CD4-positive, alpha-beta T cell treated with Interleukin-6 at 100 ng/mL for 8 hours (primary cell): Measurements from ENCODE around the gene VSIR.
A peak's percentile ranks its signal among the peaks of the same experiment; 100 is the strongest.

ENCODE experiments used
- DNase-seq: peaks from one replicate; pipeline ENCODE4 v3.0.0-alpha.2; 2020; ENCODE audit warnings: mixed read lengths, low spot score

The VSIR gene

DNA sequence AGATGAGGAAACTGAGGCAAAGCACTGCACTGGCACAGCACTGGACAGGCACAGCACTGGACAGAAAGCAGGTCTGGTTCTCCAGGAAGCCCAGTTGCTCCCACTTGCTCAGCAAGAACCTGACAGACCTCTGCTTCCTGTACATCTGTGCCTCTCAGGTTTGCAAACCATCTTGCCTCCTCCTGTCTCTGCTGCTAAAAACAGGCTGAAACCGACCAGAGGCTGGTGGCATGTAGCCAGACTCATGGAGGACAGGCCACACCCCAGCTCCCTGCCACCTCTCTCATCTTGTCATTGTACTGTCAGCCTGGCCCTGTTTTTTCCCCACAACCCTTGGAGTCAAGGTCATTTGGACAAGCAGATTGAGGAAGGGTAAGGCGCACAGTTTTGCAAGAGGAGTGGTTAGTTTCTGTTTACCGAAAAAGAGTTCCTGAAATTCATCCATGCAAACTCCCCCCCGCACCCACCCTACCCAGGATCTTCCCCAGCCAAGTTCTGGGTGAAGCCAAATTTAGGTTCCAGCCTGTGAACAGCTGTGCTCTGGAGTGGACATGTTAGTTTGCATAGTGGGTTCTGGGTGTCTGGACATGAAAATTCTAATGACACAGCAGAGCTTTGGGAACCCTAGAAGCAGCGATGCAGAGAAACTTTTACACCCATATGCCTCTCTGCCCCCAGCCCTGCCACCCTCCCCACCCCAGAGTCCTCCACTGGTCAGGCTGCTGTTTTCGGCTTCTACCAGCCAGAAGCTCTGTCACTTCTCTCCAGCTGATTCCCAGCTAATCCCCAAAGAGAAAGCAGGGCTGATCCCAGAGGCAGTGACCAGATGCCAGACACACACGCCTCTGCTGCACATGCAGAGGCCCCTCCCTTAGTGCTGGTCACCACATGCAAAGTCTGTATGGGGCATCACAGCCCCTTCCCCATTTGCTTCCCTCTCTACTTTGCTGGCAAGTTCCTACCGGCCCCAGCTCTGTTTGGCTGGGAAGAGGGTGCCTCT is 45.3 kb downstream of the VSIR start:
- DNase-seq = peak; percentile 83

DNA sequence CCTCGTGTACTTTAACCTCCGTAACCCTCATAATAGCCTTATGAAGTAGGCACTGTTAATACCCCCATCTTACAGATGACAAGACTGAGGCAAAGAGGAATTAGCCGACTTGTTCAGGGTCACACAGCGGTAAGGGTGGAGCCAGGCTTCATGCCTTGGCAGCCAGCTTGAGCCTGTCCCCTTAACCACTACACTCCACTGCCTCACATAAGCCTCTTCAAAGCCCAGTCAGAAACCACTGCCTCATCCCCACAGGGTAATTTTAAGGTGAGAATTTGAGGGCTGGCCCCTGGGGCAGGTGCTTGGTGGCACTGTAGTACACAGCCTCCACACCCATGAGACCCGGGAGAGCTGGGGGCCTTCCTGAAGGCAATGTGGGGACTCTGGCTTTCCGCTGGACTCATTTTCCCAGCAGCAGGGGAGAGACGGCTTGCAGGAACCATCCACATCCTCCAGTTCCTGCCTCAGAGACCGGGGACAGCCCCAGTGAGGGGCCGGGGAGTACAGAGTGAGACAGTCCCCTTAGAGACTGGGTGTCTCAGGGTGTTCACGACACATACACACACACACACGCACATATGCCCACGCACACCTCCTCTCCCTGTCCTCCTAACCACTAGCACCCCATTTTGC is 46.1 kb downstream of the VSIR start:
- peak; percentile 58 for DNase-seq

DNA sequence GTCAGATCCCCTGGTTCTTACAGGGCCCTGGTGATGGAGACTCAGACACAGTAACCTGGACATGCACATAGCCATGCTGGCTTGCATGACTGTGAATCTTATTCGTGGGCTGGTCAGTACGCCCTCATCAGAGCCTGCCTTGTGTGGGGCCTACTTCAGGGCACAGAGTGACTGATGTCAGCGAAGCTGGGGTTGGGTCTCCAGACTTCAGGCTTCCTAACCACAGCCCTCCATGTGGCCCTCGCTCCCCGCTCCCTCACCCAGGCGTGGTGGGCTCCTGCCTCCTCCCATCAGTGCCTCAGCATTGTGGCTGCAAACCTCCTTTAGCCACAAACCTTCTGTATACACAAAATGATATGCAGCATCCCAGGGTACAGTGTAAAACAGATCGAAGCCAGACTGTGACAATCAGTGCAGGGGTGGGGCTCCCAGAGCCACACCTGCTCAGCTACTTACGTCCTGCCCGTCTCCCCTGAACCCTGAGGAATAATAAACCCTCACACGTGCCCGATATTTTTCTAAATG is 46.7 kb downstream of the VSIR start:
- peak; percentile 55 for DNase-seq

DNA sequence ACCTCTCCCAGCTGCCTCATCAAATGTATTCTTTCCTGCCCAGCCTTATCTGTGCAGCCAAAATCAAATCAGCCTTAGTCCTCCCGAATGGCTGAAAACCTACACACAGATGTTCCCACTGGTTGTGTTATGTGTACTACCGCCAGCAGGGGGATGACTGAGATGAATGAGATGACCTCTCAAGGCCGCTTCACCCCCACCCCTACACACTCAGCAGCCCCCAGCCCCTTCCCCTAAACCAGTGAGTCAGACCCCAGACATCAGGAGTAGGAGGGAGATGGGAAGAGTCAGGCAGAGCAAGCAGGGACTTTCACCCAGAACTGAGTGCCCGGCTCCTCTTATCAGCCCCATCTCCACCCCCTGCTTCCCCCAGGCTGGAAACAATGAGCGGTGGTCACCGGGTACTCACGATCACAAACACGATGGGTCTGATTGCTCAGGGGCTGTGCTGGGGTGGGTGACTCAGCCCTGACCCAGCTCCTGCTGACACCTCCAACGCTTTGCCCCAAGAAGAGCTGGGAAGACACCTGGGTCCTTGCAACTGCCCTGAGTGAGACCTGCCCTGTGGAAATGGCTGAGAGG is 47.2 kb downstream of the VSIR start:
- DNase-seq = peak; percentile 57

DNA sequence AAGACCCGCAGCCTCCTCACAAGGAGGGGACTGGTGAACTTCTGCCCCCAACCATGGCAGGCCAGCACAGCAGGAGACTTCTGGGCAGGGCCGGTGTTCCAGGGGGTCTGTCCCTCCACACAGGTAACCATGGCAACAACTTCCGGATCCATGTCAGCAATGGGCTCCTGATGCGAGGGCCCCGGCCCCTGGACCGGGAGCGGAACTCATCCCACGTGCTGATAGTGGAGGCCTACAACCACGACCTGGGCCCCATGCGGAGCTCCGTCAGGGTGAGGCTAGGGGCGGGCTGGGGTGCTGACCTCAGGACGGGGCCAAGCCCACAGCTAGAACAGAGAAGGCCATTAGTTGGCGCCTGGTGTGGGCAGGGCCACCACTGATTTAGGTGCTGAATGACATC is 48.1 kb downstream of the VSIR start:
- no peak for DNase-seq

DNA sequence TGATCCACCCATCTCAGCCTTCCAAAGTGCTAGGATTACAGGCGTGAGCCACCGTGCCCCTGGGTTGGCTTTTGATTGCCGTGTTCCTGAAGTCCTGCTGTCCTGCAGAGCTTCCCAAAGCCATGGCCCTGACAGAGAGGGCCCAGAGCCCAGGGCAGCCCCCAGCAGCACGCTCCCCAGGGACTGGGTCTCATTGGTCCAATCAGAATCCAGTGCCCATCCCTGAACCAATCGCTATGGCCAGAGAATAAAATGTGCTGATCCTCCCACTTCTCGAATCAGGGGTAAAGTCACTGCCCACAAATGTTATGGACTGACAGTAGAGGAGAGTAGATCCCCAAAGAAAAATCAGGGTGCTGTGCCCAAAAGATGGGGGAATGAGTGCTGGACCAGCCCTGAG is 48.8 kb downstream of the VSIR start:
- DNase-seq = no peak

DNA sequence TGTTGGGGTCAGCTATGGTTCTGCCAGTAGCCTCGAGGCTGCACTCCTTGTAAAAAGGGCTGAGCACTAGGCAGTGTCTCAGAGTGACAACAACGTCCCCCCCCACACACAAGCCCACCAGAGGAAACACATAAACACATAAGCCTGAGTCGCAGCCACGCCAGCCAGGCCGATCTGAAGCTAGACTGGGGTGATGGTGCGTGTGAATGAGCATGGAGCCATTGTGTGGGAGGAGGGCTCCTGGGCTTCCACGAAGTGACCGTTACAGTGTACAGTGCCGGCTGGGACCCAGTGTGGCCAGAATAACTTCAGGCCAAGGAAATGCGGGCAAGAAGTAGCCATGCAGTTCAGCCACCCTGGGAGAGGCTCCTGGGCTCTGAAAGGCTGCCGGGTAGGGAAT is 50.0 kb downstream of the VSIR start:
- no peak for DNase-seq

DNA sequence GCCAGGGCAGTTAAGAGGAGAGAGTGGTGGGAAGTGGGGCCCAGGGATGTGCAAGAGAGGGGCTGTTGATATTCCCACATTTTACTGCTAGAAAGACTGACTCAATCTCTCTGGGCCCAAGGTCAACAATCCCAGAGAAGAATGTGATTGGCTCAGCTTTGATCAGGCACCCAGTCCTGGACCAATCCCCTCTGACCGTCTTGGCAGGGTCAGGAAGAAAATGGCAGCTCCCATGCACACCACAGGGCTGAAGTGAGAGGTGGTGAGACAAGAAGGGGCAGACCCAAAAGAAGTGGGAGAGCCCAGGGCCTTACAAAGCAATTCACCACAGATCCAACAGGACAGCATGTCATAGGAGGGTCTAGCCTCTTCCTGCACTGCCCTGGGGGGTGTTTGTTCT is 50.5 kb downstream of the VSIR start:
- no peak for DNase-seq

DNA sequence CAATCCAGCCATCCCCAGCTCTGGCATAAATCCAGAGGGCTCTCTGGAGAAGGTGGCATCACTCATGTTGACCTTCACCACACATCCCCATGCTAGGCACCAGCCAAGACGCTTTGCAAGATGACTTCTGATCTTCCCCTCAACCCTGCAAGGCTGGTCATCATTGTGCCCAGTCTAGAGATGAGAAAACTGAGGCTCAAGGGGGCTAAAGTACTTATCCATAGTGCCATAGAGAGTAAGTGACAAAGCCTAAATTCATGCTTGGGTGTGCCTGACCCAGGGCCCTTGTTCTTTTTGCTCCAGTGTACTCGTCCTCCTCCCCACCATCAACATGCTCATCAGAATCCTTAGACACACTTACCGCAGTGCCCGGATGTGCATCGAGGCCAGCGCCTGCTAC is 52.0 kb downstream of the VSIR start:
- DNase-seq = no peak

DNA sequence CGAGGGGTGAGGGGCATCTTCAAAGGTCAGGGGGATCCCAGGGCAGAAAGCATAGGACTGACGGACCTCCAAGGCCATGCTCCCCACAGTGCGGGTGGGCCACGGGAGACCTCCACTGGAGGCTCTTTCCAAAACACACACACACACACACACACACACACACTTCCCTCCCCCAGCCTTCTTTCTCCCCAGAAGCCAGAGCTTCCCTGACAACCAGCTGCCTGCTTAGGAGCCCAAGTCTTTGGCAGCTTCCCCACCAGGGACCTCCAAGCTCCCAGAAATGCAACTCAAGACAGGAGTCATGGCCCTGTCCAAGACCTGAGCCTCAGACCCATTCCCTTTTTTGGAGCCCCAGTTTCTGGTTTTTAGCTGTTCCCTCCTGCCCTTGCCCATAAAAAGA is 53.0 kb downstream of the VSIR start:
- no peak for DNase-seq

DNA sequence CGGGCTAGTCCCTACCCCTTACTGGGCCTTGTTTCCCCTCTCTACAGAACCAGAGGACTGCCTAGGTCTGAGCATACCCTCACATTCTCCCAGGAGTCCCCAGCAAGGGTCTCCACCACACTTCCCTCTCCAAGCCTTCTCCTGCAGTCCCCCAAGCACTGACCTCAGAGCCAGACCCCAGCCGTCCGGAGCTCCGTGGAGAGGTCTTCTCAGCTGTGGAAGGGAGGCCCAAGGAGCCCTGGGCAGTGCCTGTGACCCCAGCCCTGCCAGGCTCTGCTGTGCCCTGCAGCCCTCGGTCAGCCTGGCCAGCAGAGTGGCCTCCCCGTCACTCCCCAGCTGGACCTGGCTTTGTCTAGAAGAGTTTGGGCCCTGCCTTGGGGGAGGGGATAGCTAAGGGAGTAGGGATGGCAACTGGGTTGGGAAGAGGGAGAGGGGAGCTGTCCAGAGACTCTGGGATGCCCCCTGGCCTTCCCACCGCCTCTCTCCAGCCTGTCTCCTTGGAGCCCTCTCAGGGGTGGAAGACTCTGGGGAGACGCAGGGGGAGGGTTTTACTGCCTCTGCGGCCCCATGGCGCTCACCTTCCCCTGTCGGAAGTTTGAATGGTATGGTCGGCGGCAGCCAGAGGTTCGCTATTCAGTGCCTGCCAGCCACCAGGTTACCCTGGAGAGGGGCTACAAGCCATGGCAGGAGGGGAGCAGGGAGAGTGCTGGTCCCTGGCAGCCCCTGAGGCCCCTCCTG is 53.7 kb downstream of the VSIR start, which contains the start of gene C10orf105:
Gene C10orf105, minus strand, starts transcription at position 315 of the 738 bp plus-strand sequence. CDS start 3,441 bp downstream, outside the sequence.
- DNase-seq = no peak

DNA sequence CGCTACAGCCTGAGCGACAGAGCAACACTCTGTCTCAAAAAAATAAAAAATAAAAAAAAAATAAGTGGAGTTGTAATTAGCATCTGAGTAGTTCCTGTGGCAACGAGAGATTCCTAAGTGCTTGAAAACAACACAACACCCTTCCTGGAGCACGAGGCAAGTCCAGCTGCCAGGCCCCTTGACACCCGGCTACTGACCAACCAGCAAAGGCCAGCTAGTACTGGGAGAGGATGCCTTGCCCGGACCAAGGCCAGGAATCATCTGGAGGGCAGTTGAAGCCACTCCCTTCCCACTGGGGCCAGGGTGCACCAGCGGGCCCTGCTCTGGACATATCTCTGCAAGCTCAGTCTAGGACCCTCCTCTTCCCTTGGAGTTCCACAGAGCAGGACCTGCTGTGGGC is 54.3 kb downstream of the VSIR start:
- DNase-seq = no peak

DNA sequence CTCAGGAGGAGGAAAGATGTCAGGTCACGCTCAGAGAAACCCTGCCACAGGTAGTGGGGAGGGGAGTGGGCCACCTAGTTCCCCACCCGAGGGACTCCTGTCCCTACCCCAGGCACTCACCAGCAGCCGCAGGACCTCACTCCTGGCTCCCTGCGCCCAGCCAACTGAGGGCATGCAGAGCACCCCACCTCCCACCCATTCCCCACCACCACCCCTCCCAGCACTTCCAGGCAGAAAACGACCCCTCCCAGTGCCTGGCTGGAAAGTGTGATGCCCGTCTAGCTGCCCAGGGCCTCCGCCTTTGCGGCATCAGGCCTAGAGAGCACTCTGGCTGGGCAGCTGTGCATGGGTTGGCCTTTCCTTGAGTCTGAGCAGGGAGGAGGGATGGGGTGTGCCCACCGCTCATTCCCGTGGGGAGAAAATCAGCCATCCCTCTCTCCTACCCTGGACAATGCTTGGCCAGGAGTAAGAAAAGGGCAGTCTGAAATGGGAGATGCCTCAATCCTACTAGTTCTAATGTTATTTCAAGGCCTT is 55.1 kb downstream of the VSIR start:
- DNase-seq = no peak

DNA sequence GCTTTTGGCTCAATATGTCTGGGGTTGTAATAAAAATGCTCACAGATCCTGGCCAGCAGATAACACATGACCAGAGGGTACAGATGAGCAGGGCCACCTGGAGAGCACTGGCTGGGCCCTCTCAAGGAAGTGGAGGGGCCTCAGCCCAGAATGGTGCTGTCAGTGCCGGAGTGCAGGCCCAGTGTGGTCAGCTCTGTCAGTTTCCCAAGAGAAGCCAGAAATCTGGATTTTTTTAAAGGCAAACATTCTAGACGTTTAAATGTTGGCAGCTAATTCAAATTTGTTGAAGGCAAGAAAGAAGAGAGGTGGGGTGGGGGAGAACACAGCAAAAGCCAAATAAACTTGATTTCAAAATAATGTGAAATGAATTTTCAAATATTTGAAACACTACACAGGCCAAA is 55.8 kb downstream of the VSIR start:
- DNase-seq = no peak

DNA sequence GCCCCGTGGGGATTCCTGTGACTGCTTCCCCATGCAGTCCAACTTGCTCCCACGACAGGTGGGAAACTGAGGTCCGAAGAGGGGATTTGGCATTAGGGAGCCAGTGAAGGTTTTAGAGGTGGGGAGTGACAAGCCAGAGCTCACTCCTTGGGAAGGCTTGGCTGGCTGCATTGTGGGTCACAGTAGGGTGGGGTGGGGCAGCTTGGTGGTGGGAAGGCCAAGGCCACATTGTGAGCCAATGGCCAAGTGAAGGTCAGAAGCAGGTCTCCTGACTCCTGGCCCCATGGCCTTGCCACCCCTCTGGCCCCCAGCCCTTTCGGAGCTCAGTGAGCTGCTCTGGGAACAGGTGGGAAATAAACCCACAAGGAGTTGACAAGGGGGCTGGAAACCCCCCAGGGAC is 56.3 kb downstream of the VSIR start:
- DNase-seq = no peak

DNA sequence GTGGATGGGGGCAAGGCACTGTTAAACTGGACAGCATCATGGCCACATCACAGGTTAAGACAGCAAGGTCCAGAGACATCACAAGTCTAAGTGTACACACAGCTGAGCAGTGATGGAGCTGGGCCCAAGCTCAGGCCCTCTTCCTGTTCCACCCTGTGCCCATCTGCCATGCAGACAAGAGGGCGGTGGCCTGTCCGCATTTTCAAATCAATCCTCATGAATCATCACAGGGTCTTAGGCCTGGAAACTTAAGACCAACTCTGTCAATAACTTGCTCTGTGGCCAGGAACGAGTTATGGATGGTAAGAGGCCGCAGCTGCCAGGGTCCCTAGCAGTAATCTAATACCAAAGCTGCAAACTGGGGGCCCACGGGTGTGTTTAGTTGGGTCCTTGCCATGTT is 56.9 kb downstream of the VSIR start:
- no peak for DNase-seq

DNA sequence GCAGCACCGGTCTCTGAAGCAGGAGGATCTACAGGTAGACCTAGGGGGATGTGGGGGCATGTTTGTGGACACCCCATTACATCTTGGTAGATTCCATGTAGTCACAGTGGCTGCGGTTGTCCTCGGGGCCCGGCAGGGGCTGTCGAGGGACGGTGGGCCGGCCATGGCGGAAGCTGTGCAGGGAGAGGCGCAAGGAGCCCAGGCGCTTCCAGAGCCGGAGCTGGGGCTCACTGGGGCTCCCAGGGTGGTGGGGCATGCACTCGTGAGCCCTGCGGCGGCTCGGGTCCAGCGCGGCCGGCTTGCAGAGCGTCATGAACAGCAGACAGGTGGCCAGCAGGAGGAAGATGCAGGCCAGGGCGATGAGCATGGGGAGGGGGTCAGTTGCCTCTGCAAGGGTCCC is 57.5 kb downstream of the VSIR start:
- DNase-seq = no peak

DNA sequence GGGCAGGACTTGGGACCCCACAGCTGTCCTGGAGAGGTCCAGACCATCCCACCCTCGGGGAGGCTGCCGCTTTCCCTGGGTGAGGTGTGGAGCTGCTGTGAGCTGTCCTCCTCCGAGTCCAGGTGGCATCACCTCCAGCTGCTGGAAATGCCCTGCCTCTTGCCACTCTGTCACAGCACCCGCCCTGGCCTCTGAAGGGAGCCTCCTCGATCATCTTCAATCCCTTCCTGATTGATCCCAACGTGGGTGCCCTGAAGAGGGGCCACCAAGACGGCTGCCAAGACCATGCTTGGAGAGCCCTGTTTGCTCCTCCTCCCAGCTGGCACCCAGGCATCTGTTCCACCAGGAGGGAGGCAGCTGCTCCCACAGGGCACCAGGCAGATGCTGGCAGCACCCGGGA is 58.3 kb downstream of the VSIR start:
- DNase-seq = no peak

DNA sequence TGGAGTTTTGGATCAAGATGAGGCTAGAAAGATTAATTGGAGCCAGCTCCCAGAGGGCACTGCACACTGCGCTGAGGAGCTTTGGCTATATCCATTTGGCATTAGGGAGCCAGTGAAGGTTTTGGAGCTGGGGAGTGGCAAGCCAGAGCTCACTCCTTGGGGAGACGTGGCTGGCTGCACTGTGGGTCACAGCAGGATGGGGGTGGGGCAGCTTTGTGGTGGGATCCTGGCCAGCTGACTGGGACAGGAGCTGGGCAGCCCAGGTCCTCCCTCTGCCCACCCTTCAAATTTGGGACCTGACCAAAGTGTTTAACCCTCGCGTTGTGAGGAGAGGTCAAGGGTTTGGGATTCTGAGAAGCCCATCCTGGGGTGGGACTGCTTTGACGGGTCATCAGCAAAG is 58.7 kb downstream of the VSIR start:
- no peak for DNase-seq

DNA sequence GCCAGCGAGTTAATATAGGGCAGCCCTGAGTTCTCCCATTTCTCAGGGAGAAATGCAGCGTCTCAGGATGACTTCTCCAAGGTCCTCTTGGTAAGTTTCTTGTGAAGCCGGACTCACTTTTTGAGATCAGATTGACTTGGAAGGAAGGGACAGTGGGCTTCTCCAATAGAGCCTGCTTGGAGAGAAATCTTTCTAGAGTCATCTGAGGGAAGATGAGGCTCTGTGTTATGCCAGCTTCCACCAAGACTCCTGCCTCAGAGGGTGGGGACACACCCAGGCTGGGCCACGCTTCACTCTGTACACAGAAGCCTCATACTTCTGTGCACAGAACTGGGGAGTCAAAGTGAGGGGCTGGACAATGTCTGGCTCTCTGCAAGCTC is 59.3 kb downstream of the VSIR start:
- DNase-seq = no peak

DNA sequence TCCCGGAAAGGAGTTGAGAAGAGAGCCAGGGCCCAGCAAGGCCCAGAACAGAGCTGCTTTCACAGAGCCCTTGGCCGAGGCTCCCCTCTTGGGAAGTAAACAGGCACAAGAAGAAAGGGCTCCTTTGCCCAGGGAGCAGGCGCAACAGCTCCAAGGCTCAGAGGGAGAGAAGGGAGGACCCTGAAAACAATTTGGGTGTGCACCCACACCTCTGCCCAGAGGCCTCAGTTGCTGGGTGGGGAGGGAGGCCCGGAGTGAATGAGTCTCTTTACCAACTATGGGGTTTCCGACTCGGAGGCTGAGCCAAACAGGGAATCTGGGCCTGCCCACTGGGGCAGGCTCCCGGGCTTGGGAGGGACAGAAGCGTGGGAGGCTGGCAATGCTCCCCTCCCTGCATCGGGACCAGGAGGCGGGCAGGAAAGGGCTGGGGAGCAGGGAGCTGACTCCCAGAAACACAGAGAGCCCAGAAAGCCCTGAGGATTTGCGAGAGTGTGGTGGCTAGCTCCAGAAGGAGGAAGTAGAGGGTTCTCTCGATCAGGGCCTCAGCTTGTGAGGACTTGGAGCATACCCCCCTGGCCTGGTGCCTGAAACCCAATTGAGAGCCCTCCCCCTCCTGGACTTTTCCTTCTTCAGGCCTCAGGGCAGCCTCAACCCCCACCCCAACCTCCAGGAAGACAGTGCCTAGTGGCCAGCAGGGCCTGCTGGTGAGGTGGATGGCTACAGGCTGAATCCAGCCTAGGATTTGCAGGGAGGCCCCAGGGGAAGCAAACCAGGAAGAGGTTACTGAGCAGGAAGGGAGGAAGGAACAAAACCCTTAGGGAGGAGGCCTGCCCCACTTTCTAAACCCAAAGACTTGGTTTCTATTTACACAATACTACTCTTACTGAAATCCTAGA is 59.9 kb downstream of the VSIR start:
- DNase-seq = peak; percentile 23
